ENCODE data around the gene FLVCR2.
"Not testable (repeated sequence)": the region's sequence is repeated elsewhere in the genome, so short reads cannot be mapped to it uniquely, and the experiment has no call there.

- TF ChIP-seq, protein P1, sequence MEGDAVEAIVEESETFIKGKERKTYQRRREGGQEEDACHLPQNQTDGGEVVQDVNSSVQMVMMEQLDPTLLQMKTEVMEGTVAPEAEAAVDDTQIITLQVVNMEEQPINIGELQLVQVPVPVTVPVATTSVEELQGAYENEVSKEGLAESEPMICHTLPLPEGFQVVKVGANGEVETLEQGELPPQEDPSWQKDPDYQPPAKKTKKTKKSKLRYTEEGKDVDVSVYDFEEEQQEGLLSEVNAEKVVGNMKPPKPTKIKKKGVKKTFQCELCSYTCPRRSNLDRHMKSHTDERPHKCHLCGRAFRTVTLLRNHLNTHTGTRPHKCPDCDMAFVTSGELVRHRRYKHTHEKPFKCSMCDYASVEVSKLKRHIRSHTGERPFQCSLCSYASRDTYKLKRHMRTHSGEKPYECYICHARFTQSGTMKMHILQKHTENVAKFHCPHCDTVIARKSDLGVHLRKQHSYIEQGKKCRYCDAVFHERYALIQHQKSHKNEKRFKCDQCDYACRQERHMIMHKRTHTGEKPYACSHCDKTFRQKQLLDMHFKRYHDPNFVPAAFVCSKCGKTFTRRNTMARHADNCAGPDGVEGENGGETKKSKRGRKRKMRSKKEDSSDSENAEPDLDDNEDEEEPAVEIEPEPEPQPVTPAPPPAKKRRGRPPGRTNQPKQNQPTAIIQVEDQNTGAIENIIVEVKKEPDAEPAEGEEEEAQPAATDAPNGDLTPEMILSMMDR (conservative IDR thresholded peaks at IDR 0.05; ENCODE audit: low read depth, low read length): not testable (repeated sequence)
- not testable (repeated sequence) for TF ChIP-seq EZH2 (IDR thresholded peaks at IDR 0.05; ENCODE audit: low read length, unreplicated experiment)
Measured at GRCh38 chr14:75601061-75601460, 22.6 kb downstream of the FLVCR2 start.

All from PC-3 (cell line).